Measurements from ENCODE around the gene UBE2J2.

Gene UBE2J2

GRCh38 chr1:1213345-1214265, 60.0 kb downstream of the UBE2J2 start, which contains the start of gene TNFRSF4:
Gene TNFRSF4 (minus strand): TSS chr1:1214153. CDS start chr1:1214127, 26 bp downstream.
- no peak for DNase-seq (ENCODE audit: low read depth)
- no peak within 1 kb of the TSS for H3K4me3 ChIP-seq (ENCODE audit: control insufficient read depth, low read depth, low read length)
- no peak for TF ChIP-seq CTCF (IDR thresholded peaks at IDR 0.05; ENCODE audit: control insufficient read depth, insufficient read depth, low read depth, low read length, missing control alignments)

- H3K4me3 ChIP-seq (ENCODE audit: control insufficient read depth, low read depth, low read length), result no peak overlapping the region
- no peak for TF ChIP-seq CTCF (IDR thresholded peaks at IDR 0.05; ENCODE audit: control insufficient read depth, insufficient read depth, low read depth, low read length, missing control alignments)
- DNase-seq (ENCODE audit: low read depth), result no peak
Measured at GRCh38 chr1:1212780-1213344, 60.8 kb downstream of the UBE2J2 start.

GRCh38 chr1:1211541-1212441, 61.9 kb downstream of the UBE2J2 start:
- TF ChIP-seq CTCF (IDR thresholded peaks at IDR 0.05; ENCODE audit: control insufficient read depth, insufficient read depth, low read depth, low read length, missing control alignments), result no peak
- H3K4me3 ChIP-seq (ENCODE audit: control insufficient read depth, low read depth, low read length), result no peak overlapping the region
- no peak for DNase-seq (ENCODE audit: low read depth)

- no peak for DNase-seq (ENCODE audit: low read depth)
- no peak for TF ChIP-seq CTCF (IDR thresholded peaks at IDR 0.05; ENCODE audit: control insufficient read depth, insufficient read depth, low read depth, low read length, missing control alignments)
- no peak overlapping the region for H3K4me3 ChIP-seq (ENCODE audit: control insufficient read depth, low read depth, low read length)
Measured at GRCh38 chr1:1210726-1211540, 62.7 kb downstream of the UBE2J2 start.

GRCh38 chr1:1208713-1209433, 64.8 kb downstream of the UBE2J2 start:
- TF ChIP-seq CTCF (IDR thresholded peaks at IDR 0.05; ENCODE audit: control insufficient read depth, insufficient read depth, low read depth, low read length, missing control alignments), result no peak
- no peak for DNase-seq (ENCODE audit: low read depth)
- peak overlapping the region; percentile 43 for H3K4me3 ChIP-seq (ENCODE audit: control insufficient read depth, low read depth, low read length)
